GM21825 (cell line): ENCODE measurements around the gene DTL.

Source experiments
- ATAC-seq: cut with Tn5 transposase; IDR thresholded peaks from one replicate; pipeline ENCODE4 v1.9.1; 2021; ENCODE audit warnings: mild to moderate bottlenecking, moderate library complexity; ENCODE audit not compliant: unreplicated experiment

The DTL gene

GRCh38 chr1:212034516-212035122, 929 bp upstream of the DTL start:
- ATAC-seq = peak; percentile 4

DNA sequence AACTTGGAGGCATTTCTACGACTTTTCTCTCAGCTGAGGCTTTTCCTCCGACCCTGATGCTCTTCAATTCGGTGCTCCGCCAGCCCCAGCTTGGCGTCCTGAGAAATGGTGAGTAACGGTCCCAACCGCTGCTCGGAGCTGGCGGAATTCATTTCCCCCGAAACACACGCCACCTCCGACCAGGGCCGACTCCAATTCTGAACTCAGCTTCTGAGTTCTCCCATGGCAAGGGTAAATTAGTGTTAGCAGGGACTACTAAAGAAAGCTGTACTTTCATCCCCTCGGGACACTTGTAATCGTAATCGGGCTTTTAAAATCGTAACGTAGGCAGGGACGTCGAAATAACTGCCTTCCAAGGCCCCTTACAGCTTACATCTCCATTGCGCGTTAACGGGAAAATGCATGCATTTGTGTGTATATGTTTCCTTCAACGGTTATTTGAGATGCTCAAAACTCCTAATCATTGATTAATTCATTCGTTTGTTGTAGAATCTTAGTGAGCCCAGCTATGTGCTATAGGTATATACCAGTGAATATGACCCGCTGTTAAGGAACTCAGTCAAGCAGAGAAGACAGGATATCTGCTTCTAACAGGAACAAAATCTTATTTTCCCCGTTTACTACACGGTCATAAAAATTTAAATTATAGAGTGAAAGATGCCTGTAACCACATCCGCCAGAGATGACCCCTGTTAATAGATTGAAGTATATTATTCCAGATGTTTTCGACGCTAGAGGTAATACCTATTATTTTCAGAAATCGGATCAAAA, 472 bp downstream of the DTL start:
- ATAC-seq = peak; percentile 7

GRCh38 chr1:212037900-212038299, 2.4 kb downstream of the DTL start:
- ATAC-seq = no peak

- ATAC-seq = no peak
These were observed 4.1 kb downstream of the DTL start for GRCh38 chr1:212039622-212040021.

DNA sequence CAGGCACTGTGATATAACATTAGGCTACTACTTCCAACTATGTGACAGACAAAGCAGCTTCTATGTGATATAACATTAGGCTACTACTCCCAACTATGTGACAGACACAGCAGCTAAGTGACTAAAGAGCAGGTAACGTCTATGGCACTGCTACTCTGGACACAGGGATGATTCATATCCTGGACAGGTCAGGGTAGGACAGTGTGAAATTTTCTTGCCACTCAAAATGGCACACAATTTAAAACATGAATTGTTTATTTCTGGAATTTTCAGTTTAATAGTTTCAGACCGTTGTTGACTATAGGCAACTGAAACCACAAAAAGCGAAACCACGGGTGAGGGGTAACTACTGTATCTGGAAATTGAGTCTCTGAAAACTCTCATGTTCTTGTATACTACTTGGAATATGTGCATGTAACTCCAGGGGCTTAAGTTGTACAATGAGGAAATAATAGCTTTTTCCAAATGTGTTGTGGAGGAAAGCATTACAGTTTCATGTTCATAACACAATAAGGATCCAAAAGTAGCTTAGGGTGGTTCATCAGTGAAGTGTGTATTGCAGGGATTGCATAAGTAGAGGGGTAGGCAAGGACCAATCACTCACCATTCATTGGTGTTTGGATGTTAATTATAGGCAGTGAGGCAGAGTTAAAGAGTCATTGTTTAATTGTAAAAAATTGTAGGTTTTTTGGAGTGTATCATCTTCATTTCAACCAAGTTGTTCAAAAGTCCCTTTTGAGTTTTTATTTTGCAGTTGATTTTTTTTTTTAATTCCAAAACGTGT, 5.3 kb downstream of the DTL start:
- ATAC-seq = no peak

DNA sequence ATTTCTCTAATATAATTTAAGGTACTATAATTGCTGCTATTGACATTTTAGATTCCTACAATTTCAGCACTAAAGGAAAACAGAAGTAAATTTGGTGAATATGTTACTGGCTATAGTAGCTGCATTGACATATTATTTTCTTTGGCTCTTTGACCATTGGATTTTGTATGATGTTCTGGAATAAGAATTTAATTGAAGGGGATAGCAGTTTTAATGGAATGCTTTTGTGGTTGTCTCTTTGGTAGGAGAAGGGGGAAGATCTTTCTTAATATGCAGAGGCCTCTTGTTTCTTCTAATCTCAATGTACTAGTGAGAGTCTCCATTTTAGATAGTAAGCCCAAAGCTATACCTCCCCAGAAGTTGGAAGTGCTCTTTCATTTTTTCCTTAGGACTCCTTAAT, 6.9 kb downstream of the DTL start:
- no peak for ATAC-seq

GRCh38 chr1:212044851-212045250, 9.3 kb downstream of the DTL start:
- ATAC-seq = no peak

DNA sequence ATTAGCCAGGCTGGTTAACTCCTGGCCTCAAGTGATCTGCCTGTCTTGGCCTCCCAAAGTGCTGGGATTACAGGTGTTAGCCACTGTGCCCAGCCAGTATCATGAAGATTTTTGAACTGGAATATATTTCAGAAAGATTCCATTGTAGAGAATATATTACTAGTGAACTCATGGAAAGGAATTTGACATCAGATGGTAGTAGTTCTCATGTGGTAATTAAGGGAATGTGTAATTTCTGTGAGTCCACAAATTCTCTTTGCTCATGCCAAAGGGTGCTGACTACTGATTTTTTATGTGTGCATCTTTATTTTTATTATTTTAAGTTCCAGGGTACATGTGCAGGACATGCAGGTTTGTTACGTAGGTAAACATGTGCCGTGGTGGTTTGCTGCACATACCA, 10.4 kb downstream of the DTL start:
- ATAC-seq = no peak

DNA sequence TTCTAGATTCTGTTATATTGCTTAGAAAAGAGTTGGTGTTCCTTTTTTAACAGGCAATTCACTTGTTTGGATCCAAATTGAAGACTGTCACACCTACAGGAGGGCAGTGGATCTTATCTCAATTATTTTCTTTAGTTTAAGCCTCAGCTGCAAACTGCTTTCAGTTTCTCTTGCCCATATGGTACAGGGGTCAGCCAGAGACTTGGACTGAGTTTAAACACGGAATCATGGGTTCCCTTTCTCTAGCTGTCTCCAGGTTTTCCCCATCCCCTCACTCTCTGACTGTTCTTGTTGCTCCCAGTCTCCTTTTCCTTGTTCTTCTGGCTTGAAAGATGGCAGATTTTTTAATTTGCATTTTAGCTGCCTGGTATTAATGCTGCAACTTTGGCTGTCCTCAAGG, 18.4 kb downstream of the DTL start:
- ATAC-seq = no peak

DNA sequence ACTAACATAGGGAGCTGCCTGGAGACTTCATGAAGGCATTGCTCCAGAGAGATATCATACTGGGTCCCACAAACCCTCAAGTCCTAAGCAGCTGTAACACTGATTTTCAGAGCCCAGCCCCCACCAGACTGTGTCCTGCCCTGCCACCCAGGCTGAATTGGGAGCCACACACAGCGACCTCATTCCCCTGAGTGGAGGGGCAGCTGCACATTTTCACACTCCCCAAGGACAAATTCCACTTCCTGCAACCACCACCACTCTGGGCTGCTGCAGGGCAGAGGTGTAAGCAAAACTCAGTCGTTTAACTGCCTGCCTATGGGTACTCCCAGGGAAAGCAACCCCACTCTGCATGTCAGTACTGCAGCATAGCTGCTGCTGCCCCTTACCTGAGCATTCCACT, 19.8 kb downstream of the DTL start:
- no peak for ATAC-seq

GRCh38 chr1:212060632-212061472, 25.3 kb downstream of the DTL start:
- no peak for ATAC-seq

DNA sequence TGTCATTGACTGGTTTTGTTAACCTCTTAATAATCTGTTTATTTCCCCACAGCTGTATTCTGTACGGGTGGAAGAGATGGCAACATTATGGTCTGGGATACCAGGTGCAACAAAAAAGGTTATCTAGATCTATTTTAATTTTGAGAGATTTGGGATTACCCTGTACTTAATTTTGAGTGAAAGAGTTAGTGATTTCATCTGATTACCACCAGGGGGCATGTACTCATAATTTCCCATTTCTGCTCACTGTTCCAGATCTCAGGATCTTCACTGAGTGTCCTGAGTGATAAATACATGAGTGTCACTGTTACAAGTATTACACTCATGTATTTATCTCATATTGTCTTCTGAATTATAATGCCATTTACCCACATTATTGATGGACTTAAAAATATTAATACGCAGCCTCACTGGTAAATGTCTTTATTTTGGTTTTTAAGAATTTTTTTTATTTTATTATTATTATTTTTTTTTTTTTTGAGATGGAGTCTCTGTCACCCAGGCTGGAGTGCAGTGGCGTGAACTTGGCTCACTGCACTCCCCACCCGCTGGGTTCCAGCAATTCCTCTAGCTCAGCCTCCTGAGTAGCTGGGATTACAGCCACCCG, 27.4 kb downstream of the DTL start:
- no peak for ATAC-seq

- ATAC-seq = no peak
These were observed 32.2 kb downstream of the DTL start for GRCh38 chr1:212067787-212068186.

DNA sequence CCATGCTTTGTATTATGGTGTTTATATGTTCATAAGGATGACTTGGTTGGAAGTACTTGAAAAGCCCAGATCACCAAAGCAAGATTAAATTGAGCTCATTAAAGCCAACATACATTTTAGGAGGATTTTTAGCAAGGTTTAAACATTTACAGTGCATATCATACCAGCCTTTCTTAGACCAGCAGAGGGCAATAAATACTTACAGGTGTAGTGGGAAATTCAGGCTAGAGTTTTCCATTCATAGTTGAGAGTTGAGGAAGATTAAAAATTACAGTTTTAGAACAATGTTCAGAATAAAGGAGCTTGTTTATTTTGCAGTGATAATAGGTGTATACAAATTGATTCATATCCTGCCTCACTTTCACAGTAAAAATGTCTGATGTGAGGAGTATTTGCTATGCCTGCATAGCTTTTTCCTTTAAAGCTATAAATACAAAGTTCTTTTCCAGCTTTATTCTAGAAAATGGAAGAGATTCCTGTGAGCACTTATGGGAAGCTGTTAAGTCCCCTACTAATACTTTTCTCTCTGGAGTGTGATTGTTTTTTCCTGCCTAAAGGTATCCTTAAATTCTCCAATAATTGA, 35.3 kb downstream of the DTL start:
- no peak for ATAC-seq

DNA sequence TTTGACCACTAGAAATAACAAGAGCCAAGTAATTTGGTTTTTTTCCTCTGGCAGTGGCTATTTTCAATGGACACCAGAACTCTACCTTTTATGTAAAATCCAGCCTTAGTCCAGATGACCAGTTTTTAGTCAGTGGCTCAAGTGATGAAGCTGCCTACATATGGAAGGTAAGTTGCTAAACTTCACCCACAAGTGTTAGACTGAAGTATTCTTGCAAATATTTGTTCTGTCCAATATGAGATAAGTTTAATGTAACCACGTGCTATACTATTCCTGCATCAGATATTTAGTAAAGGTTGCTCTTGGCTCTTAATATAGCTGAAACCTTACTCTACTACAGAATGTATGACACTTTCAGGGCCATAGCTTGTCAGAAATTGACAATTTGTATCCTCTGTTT, 36.5 kb downstream of the DTL start:
- ATAC-seq = no peak

GRCh38 chr1:212073490-212073889, 37.9 kb downstream of the DTL start:
- no peak for ATAC-seq

DNA sequence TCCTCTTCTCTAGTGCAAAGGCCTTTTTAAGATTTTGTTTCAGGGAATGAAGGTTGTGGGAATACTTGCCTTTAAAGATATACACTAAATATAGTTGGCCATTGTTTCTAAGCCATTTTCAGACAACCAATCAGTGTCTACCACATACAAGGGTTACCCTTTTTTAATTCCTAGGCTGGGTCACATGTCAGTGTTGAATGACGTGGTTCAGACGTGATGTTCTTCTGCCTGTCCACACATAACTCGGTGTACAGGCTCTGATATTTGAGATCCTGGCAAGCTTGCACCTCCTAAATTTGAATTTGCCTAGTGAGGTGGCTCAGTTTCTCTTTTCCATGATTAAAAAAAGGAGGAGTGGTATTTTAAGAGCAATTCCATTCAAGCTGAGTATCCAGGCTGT, 38.8 kb downstream of the DTL start:
- no peak for ATAC-seq

DNA sequence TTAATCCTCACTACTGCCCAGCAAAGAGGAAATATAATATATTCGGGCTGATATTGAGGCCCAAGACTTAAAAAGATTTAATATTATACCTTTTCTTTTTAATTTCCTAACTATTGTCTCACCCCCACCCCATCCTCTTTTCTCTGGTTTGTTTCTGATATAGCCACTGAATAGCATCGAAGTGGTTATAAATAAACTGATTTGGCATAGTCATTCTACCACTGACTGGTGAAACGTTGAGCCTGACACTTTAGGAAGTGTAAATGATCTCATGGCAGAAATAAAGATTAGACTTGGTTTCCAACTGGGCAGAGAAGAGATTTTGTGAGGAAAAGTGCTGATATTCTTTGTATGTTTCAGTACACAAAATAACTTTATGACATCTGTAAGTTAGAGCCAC, 39.3 kb downstream of the DTL start:
- no peak for ATAC-seq

DNA sequence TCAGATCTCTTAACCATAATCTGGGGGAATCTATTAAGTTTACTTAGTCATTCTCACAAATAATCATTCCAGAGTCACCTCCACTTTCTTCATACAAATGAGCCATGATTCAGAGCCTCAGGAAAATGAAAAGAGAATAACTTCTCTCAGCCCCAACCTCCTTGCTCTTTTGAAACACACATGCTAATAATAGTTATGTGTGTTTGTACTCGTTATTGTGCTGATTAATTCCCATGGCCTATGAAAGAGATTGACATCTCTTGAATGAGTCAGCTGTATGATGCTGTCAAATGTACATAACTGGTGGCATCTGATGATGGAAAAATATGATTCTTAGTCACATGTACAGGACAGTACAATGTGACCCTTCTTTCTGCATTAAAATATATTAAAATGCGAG, 41.5 kb downstream of the DTL start:
- ATAC-seq = no peak

- no peak for ATAC-seq
These were observed 43.3 kb downstream of the DTL start for GRCh38 chr1:212078826-212079225.
